HEK293T (cell line): ENCODE measurements around the gene METTL16.

Source experiments
- ARNT ChIP-seq: fragments of 450-650 bp; IDR thresholded peaks from 2 replicates; pipeline ENCODE4 v1.6.1; 2017; ENCODE audit warnings: mild to moderate bottlenecking
- ELF4 ChIP-seq: fragments of 450-650 bp; IDR thresholded peaks from 2 replicates; pipeline ENCODE4 v1.6.1; 2017; ENCODE audit warnings: antibody characterized with exemption
- FOXA1 ChIP-seq: fragments of 450-650 bp; IDR thresholded peaks from 2 replicates; pipeline ENCODE4 v1.6.1; 2016; ENCODE audit warnings: mild to moderate bottlenecking
- FOXM1 ChIP-seq: fragments of 450-650 bp; IDR thresholded peaks from 2 replicates; pipeline ENCODE4 v1.6.1; 2017; ENCODE audit warnings: mild to moderate bottlenecking, borderline replicate concordance
- HDGF ChIP-seq: fragments of 450-650 bp; IDR thresholded peaks from 2 replicates; pipeline ENCODE4 v1.6.1; 2017; ENCODE audit warnings: antibody characterized with exemption, borderline replicate concordance
- LEF1 ChIP-seq: fragments of 450-650 bp; IDR thresholded peaks from 2 replicates; pipeline ENCODE4 v1.6.1; 2017; ENCODE audit warnings: mild to moderate bottlenecking, borderline replicate concordance
- SP1 ChIP-seq: fragments of 450-650 bp; IDR thresholded peaks from 2 replicates; pipeline ENCODE4 v1.6.1; 2017
- TARDBP ChIP-seq: fragments of 450-650 bp; IDR thresholded peaks from 2 replicates; pipeline ENCODE4 v1.6.1; 2016
- TF ChIP-seq, protein P1 (sequence below): fragments of 450-650 bp; IDR thresholded peaks from 2 replicates; pipeline ENCODE4 v1.6.1; 2016

DNA sequence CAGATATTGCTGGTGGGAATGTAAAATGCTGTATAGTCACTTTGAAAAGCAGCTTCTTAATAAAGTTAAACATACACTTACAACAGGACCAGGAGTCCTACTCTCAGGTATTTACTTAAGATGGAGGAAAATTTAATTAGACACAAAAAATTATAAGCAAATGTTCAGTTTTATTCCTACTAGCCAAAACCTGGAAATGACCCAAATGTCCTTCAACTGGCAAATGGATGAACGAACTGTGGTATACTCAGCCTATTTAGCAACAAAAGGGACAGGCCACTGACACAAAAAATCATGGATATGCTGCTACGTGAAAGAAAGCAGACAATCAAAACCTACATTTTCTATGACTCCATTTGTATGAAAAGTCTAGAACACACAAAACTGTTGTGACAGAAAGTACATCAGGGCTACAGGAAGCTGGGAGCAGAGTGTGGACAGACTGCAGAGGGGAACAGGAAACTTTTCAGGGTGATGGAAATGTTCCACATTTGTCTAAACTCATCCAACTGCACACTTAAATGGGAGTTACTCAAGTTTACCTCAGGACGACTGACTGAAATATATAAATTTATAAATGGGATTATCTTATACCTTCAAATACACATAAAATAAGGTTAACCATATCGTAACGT, 61.6 kb downstream of the METTL16 start:
- TF ChIP-seq SP1 (no peak), ELF4 (no peak), ARNT (no peak), TARDBP (no peak), FOXA1 (no peak), FOXM1 (no peak), HDGF (no peak), LEF1 (no peak)
- TF ChIP-seq, protein P1, sequence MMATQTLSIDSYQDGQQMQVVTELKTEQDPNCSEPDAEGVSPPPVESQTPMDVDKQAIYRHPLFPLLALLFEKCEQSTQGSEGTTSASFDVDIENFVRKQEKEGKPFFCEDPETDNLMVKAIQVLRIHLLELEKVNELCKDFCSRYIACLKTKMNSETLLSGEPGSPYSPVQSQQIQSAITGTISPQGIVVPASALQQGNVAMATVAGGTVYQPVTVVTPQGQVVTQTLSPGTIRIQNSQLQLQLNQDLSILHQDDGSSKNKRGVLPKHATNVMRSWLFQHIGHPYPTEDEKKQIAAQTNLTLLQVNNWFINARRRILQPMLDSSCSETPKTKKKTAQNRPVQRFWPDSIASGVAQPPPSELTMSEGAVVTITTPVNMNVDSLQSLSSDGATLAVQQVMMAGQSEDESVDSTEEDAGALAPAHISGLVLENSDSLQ: no peak
